EL (cell line): Measurements from ENCODE around the gene CD7.

ENCODE experiments used
- DNase-seq: peaks from one replicate; pipeline ENCODE4 v3.0.0-alpha.2; 2016

The CD7 gene

DNA sequence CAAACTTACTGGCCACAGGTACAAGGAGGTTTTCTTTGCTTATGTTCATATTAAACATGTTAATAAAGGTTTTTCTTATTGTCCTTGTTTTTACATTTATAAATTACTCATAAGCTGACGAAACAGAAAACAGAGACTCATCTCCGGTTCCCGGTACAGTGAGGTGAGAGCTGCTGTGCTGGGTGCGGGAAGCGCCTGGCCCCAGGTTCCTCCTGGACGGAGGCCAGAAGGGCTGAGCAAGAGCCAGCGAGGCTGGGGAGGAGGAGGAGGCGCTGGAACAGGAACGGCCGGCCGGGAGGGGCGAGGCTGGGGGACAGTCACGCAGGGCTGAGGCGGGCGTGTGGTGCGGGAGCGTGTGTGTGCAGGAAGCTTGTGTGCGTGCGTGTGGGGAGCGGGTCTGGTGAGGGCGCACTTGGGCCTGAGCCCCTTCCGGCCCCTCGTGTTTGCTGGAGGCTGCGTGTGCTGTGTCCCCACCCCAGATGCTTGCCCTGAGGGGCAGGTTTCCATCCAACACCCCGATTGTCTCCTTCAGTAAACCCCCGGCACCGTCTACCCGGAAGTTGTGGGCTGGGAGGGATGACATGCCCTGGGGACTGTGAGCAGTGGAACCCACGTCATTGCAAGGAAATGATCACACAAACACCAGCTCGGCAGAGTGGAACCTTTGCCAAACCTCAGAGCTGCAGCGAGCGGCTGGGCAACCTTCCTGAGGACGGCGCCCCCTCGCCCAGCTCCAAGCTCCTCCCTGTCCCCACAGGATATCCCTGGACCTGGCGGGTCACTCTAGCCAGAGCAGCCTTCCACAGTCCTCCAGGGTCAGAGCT is 19.5 kb downstream of the CD7 start:
- DNase-seq, result peak; percentile 96

DNA sequence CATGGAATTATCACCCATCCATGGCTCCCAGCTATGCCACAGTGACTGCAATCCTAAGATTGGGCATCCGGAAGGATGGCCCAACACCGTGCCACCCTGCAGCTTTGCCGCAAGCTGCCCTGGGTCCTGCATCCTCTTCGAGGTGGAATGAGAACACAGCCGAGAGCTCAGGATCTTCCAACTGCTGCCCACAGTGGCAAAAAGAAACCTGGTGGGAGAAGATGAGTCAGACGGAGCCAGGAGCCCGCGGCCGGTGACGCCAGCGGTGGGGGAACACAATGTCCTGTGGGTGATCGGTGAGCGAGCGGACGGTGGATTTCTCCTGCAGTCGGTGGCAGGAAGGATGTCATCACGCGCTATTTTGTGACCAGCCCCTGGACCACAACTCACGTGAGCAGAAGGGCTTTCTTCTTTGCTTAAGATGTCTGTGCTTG is 20.1 kb downstream of the CD7 start:
- peak; percentile 86 for DNase-seq

DNA sequence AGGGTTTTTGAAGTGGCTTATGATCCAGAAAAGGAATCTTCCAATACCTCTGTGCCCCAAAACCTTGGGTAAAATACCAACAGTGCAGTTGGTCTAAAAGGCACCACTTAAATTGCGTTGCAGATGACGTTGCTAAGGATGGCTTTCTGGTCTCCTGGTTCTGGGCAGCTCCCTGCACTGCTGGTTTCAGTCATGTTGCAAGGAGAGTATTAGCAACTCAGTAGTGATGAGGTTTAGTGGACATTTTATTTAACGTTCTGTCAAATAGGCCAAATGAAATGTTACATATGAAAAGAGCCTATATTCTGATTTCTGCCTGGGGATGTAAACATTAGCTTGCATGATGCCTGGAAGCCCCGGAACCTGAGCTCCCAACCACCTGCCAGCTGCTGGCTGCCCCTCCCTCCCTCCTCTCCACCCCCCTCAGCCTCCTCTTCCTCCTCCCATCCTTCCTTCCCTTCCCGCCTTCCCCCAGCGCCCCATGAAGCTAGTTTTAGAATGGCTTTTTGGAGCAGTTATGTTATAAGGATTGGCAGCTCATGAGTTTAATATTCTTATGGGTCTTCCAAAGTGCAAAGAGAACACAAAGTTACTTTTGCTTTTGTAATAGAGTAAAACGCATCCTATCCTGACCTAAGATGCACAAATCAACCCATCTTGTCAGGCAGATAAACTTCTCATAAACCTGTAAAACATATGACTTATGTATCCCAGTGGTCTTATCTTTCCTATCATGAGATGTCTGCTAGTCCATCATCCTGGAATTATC is 20.7 kb downstream of the CD7 start:
- DNase-seq, result no peak

DNA sequence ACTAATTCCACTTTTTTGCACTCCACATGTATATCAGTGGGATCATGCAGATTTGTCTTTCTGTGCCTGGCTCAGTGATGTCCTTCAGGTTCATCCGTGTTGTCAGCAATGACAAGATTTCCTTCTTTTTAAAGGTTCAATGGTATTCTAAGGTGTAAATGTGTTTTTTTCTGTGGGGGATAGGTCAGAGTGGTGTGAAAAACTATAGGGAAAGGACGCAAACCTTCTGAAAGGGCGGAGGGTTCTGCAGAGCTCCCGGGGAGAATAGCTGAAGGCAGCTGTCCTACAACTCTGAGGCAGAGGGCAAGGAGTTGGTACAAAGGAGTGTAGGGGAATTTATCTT is 22.0 kb downstream of the CD7 start:
- DNase-seq, result no peak

DNA sequence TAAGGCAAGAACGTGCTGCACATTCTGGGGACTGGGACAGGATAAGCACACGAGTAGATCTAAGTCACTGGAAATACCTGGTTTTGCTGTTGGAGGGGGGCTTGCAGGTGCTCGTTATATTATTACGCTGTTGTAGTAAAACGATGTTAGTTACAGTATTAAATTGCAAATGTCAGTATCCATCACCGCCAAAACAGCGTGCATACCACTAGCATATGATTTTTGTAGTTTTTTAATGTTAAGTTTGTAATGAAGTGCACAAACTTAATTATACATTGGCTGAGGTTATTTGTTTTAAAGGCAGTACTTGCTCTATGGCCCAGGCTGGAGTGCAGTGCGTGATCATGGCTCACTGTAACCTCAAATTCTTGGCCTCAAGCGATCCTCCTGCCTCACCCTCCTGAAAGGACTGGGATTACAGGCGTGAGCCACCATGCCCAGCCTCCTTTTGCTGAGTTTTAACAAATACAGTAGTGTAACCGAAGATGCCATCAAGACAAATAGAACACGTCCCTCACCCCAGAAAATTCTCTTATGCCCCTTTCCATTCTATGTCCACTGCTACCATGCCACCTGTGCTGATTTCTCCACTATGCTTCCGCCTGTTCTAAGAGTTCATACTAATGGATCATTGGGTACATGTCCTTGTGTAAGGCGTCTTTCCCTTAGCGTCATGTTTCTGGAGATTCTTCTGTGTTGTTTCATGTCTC is 23.2 kb downstream of the CD7 start:
- DNase-seq, result no peak

DNA sequence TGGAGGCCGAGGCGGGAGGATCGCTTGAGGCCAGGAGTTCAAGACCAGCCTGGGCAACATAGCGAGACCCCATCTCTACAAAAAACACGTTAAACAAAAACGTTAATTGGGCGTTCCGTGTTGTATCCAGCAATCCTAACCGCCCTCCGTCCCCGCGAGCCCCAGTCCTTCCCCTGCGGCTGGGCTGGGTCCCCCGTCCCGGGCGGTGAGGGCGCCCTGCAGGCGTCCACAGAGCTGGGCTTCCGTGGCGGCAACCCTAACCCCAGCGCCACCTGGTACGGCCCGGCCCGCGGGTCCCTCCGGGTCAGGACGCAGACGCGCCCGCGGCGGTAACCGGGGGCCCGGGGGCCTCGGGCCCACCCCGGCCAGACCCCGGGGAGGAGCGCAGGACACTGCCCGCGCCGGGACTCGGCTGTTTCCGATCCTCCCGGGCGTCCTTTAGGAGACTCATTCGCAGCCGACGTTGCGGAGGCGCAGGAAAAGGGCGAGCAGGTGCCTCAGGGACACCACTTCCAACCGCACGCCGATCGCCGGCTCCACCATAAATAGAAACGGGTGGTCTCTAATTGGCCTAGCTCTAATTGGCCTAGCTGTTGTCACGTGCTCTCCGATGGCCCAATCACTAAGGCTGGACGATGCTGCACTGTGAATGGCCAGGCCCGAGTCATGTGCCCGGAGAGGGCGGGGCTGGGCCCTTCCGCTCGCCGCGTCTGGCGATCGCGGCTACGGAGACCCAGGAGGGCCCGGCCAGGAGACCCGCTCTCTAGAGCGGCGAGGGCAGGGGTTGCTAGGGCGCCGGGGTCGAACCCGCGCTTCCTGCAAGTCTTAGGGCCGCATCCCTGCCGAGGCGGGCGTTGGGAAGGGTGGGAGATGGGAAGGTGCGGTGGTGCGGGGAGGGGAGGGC is 24.9 kb downstream of the CD7 start:
- peak; percentile 99 for DNase-seq

DNA sequence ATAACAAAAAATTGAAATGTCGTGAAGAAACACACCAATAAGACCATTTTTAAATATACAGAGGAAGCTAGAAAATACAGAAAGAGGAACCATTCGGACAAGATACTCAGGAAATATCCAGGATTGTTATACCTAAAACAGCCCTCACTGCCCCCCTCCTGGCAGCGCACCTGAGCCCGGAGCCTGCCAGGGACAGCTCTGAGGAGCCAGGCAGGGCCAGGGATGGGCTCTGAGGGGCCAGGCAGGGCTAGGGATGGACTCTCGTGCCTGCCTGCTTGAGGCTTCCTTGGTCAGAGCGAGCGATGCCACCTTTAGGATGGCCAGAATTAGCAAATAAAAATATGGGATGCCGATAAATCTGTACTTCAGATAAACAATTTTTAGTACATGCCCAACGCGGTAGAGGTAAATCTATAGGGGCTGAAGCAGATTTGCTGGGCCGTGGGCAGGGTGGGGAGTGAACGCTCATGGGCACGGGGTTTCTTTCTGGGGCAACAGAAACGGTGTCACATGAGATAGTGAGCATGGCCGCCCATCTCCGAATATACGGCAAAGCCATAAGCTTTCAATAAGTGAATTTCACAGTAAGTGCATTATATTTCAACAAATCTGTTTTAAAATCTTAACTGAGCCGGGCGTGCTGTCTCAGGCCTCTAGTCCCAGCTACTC is 25.7 kb downstream of the CD7 start:
- DNase-seq, result no peak

DNA sequence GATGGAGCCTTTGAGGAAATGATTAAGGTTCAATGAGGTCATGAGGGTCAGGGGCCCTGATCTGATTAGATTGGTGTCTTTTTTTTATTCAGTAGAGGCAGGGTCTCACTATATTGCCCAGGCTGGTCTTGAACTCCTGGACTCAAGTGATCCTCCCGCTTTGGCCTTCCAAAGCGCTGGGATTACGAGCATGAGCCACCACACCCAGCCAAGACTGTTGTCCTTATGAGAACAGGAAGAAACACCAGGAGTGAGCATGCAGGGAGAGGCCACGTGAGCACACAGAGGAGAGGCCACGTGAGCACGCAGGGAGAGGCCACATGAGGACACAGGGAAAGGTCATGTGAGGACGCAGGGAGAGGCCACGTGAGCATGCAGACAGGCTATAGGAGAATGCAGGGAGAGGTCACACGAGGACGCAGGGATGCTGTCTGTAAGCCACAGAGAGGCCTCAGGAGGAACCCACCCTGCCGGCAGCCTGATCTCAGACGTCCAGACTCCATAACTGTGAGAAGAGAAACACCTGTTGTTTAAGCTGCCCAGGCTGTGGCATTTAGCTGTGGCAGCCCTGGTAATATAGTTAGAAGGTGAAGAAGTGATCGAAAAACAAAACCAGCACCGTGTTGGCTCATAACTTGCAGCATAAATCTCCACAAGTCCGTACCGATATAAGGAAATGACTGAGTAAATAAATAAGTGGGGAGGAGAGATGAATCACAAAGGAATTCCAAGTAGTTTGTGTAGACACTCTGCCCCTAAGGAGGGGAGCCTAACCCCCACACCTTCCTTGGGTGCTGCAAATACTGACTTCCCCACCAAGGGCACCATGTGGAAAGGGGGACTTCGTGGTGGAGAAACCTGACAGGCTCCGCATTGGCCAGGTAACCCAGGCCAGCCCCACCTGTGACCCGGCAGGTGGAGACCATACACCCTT is 29.3 kb downstream of the CD7 start:
- peak; percentile 86 for DNase-seq

DNA sequence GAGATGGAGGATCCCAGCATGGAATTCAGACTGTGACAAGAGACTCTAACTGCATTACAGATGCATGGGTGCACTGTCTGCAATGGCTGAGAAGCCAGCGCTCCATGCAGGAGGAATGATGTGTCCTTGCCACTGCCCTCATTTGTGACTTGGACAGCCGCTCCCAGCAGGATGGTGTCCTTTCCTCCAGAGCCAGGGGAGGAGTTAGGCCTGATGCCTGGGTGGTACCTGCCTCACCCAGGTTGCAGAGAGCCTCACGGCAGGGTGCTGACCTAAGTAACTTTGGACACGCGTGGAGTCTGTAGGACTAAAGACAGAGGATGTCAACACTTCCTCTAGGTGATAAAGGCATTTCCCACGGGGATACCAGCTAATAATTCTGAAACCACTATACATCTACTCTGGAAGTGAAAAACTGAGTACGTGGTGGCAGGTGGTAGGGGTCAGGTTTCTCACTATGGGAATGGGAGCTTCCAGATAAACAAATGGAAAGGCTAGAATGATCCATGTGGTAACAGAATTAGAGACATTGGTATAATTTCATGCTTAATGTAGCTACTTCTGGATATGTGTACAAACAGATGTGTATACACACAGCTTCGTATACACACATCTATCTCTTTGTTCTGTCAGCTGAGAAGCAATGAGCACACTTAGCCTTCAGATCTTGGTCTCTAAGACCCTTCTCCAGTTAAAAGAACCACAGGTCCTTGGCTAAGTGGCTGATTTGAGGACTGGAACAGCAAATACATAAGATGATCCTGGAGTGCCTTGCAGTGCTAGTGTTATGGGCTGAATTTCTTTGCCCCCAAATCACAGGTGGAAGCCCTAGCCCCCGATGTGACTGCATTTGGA is 30.2 kb downstream of the CD7 start:
- DNase-seq, result no peak

DNA sequence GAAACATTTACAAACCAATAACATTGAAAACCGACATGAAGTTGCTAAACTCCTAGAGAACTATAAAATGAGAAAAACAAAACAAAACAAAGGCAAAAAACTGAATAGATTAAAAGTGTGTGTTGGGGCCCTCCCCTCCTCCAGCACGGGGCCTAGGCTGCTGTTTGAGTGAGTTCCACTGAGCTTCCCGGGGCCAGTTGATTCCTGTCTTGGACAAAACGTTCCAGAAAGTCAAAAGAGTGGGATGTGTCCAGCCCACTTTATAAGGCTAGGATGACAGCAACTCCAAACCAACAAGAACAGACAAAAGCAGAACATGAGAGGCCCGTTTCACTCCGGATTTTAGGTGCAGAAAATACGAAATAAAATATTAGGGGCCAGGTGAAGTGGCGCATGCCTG is 32.3 kb downstream of the CD7 start:
- DNase-seq, result no peak

DNA sequence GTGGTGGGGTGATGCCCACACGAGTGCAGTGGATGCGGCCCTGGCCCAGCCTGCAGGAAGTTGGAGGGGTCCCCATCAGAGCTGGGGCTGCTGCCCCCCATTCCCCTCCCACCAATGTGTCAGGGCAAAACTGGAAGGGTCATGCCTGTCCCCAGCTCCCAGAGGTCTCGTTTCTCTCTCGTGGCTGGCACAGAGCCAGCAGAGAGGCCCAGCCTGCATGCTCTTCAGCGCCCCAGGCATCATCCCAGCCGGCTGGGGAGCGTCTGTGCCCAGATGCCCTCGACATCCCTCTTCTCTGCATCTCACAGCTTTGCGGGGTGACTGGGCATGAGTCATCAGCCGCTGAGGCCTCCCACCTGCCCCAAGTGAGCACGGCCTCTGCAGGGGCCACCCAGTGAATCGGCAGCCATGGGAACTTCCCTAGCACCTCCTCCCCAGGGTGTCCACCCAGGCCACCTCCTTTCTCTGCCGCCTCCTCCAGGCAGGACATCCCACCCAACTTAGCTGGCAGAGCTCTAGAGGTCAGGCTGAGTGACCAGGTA is 34.1 kb downstream of the CD7 start:
- peak; percentile 98 for DNase-seq

DNA sequence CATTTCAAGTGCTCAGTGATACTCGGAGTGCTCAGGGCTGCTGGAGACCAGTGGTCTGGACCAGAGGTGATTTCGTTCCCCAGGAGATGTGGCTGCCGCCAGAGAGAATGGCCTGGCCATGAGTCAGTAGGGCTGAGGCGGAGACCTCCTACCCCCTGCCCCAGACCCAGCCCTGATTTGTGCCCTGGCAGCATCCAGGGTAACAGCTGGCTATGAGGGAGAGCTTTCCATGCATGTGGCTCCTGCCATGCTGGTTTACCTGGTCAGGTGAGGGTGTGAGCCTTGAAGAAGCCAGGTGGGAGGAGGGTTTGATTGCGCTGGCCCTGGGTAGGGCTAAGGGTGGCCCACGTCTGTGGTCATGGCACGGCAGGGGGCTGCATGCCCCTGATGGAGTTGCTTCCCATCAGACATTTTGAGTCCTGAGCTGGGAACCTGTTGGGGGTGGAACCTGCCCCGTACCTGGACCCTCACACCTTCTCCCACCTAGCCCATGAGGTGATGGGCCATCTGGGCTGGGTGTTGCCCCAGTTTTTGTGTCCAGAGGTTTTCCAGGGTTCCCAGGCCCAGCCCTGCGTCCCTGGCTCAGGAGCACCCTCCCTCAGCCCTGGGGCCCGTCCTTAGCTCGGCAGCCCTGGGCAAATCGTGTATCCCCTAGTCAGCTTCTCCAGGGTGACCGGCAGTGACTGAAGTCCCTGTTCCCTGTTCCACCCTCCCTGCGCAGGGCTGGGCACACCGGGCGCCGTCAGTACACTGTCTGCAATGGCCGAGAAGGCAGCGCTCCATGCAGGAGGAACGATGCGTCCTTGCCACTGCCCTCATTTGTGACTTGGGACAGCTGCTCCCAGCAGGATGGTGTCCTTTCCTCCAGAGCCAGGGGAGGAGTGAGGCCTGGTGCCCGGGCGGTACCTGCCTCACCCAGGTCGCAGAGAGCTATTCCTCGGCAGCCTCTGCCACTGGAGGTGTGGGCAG is 34.9 kb downstream of the CD7 start:
- peak; percentile 43 for DNase-seq

DNA sequence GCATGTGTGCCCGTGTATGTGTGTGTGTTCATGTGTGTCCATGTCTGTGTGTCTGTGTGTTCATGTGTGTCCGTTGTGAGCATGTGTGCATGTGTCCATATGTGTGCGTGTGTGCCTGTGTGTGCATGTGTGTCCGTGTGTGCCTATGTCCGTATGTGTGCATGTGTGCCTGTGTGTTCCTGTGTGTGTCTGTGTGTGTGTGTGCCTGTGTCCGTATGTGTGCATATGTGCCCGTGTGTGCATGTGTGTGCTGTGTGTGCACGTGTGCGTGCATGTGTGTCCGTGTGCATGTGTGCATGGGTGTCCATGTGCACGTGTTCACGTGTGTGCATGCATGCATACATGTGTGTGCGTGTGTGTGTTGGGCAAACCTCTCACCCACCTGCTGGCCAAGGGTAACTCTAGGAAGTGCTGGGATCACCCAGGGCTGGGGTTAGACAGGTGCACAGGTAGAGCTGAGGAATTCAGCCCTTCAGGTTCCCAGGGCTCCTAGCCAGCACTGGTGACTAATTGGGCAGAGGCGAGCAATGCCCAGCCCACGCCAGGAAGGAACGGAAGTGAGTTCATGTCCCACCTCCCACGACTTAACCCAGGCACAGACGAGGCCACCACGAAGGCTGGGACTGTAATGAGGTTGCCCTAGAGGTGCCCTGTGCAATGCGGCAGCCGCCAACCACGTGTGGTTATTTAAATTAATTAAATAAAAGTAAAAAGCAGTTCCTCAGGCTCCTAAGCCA is 35.7 kb downstream of the CD7 start:
- DNase-seq, result peak; percentile 61

DNA sequence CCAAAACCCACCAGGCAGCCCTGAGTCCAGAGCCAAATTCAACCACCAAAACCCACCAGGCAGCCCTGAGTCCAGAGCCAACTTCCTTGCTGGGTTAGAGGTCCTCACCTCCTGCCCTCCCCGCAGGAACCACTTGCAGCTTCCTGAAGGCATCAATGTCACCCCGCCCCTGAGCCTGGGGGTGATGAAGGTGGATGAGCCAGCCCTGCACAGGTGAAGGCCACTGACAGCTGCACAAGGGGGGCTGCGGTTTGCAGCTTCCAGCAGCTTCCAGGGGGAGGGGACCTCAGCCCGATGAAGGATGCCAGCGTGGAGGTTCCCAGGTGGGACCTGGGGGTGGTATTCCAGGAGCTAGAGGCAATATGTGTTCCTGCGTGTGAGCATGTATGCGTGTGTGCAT is 36.3 kb downstream of the CD7 start:
- no peak for DNase-seq

DNA sequence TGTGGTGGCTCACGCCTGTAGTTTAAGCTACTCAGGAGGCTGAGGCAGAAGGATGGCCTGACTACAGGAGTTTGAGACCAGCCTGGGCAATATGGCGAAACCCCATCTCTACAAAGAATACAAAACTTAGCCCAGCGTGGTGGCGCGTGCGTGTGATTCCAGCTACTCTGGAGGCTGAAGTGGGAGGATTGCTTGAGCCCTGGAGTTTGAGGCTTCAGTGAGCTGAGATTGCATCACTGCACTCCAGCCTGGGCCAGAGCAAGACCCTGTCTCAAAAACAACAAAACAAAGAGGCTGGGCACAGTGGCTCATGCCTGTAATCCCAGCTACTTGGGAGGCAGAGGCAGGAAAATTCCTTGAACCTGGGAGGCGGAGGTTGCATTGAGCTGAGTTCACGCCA is 36.9 kb downstream of the CD7 start:
- no peak for DNase-seq

DNA sequence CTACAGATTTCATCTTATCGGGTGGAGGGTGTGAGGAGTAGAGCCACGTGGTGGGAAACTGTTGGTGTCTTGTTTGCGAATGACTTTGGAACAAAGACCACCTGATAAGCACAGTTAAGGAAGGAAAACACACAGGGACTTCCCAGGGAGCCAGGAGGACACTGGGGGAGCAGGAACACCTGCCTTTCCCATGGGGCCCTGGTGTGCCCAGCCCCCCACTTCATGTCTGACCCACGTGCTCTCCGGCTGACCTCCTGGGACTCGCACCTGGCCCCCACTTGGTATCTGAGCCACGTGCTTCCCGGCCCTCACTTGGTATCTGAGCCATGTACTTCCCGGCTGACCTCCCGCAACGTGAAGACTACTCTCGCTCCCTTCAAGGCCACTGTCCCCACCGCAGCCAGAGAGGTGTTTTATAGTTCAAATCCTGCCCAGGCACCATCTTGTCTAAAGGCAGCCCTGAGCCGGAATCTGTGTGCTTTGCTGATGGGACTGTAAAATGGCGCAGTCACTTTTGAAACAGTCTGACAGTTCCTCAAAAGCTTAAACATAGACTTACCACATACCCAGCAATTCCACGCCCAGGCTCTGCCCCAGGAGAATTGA is 38.5 kb downstream of the CD7 start:
- DNase-seq, result no peak

DNA sequence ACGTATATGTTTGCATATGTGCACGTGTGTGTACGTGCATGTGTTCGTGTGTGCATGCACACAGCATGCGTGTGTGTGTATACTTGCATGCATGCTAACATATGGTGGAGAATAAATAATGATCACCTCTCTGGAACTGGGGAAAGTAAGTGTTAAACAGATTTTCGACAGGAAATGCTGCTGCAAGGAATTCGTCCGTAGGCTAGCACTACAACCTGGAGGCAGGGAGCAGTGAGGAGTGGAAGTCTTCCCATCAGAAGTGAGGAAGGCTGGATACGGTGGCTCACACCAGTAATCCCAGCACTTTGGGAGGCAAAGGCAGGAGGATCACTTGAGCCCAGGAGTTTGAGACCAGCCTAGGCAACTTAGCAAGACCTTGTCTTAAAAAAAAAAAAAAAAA is 39.1 kb downstream of the CD7 start:
- DNase-seq, result no peak
